Hippocampal formation (tissue), 2 donors: ENCODE measurements around the gene COX14.
"Not testable (repeated sequence)": the region's sequence is repeated elsewhere in the genome, so short reads cannot be mapped to it uniquely, and the experiment has no call there.

Experiments used
- DNase-seq, 2 donors: peaks; one replicate each; lab custom pipeline; 2025; lab: John Stamatoyannopoulos, UW

The COX14 gene

GRCh38 chr12:50154947-50155346 lies 42.9 kb downstream of the COX14 start:
- DNase-seq, result not testable (repeated sequence)

GRCh38 chr12:50156641-50157040 lies 44.6 kb downstream of the COX14 start:
- DNase-seq, result no peak

- DNase-seq, result no peak
Observed at GRCh38 chr12:50157259-50157658, 45.2 kb downstream of the COX14 start.

GRCh38 chr12:50160643-50161042 lies 48.6 kb downstream of the COX14 start:
- no peak for DNase-seq

- DNase-seq, result no peak
Observed at GRCh38 chr12:50162230-50162629, 50.2 kb downstream of the COX14 start.

- no peak for DNase-seq
Observed at GRCh38 chr12:50164963-50165362, 52.9 kb downstream of the COX14 start.

- no peak for DNase-seq
Observed at GRCh38 chr12:50166799-50167048, 54.7 kb downstream of the COX14 start.

- peak; percentile 97 to 98 for DNase-seq
Observed at GRCh38 chr12:50167049-50167828, 55.2 kb downstream of the COX14 start, which contains the start of gene CERS5. Gene CERS5 (minus strand): TSS chr12:50167369. CDS start chr12:50167297, 72 bp downstream.
